Keratinocyte (primary cell): ENCODE measurements around the gene IL17C.

Experiments used
- EZH2 ChIP-seq: IDR thresholded peaks from one replicate; pipeline ENCODE4 v1.6.1; 2012; ENCODE audit warnings: inconsistent platforms, mild to moderate bottlenecking, low read length, moderate library complexity
- TF ChIP-seq, protein P1 (sequence below), 3 experiments: IDR thresholded peaks in 1 of 3; conservative IDR thresholded peaks in 1 of 3; optimal IDR thresholded peaks in 1 of 3; 2 replicates in 2 of 3; 3 replicates in 1 of 3; pipeline versions ENCODE3 to v1.5.1; 2011; ENCODE audit warnings: low read length in 3 of 3, mild to moderate bottlenecking in 3 of 3, moderate library complexity in 2 of 3, control low read depth in 1 of 3, inconsistent platforms in 1 of 3; ENCODE audit not compliant: insufficient read depth in 2 of 3; ENCODE audit errors: extremely low read depth in 1 of 3

GRCh38 chr16:88657371-88657770, 19.0 kb downstream of the IL17C start:
- TF ChIP-seq, protein P1, sequence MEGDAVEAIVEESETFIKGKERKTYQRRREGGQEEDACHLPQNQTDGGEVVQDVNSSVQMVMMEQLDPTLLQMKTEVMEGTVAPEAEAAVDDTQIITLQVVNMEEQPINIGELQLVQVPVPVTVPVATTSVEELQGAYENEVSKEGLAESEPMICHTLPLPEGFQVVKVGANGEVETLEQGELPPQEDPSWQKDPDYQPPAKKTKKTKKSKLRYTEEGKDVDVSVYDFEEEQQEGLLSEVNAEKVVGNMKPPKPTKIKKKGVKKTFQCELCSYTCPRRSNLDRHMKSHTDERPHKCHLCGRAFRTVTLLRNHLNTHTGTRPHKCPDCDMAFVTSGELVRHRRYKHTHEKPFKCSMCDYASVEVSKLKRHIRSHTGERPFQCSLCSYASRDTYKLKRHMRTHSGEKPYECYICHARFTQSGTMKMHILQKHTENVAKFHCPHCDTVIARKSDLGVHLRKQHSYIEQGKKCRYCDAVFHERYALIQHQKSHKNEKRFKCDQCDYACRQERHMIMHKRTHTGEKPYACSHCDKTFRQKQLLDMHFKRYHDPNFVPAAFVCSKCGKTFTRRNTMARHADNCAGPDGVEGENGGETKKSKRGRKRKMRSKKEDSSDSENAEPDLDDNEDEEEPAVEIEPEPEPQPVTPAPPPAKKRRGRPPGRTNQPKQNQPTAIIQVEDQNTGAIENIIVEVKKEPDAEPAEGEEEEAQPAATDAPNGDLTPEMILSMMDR (optimal IDR thresholded peaks at IDR 0.05 in 1 of 3, IDR thresholded peaks at IDR 0.05 in 1 of 3, conservative IDR thresholded peaks at IDR 0.05 in 1 of 3; ENCODE audit: extremely low read depth in 1 of 3, insufficient read depth in 2 of 3, low read length in 3 of 3), result no peak
- no peak for TF ChIP-seq EZH2
